Right lobe of liver (tissue), 4 donors: ENCODE measurements around the gene XRCC2.

Source experiments
- CTCF ChIP-seq, 4 donors: fragments of 200-600 bp in 3 of 4; fragments of 450-650 bp in 1 of 4; IDR thresholded peaks; one replicate each; pipeline versions ENCODE4 v1.5.1 to v1.8.0; 2016 to 2022; ENCODE audit warnings: antibody characterized with exemption in 4 of 4, mild to moderate bottlenecking in 2 of 4
- POLR2A ChIP-seq: fragments of 450-650 bp; IDR thresholded peaks from one replicate; pipeline ENCODE4 v1.6.1; 2017; ENCODE audit warnings: antibody characterized with exemption, mild to moderate bottlenecking
- donor health status: DM: no; HTN: no; CAD: no.
- donor health status: DM: no; HTN: no; CAD: no.
- donor health status: DM: no; HTN: yes; CAD: no.

GRCh38 chr7:152675759-152676636 is at the start of gene XRCC2:
- TF ChIP-seq CTCF (IDR thresholded peaks at IDR 0.05) (no peak), POLR2A (peak; percentile 79)
